ENCODE data around the gene CA11. TPM values are rescaled to one million over a fixed set of nuclear protein-coding genes. Genes with fewer than 3 reads are reported as not detected.
A peak's percentile ranks its signal among the peaks of the same experiment; 100 is the strongest.

Gene CA11
- total and polyA plus RNA-seq, 9 of the 15 experiments (the other 6 are each of a cell fraction or from before 2014, with no cell fraction given) = 2.9 to 19.9 (median 8.3) TPM

- 0 out of 2 replicates have a peak, but pooled peaks have one; percentile 18 for TF ChIP-seq JUN (IDR thresholded peaks at IDR 0.05; ENCODE audit: borderline replicate concordance, low read depth, low read length)
- no peak for TF ChIP-seq JUN (CRISPR knock-in tag; IDR thresholded peaks at IDR 0.05; ENCODE audit: borderline replicate concordance)
- 0 out of 4 replicates have a peak, but pooled peaks of 1 of the 2 experiments have one; percentile 54 for TF ChIP-seq TEAD1 (CRISPR knock-in tag; IDR thresholded peaks at IDR 0.05)
- peak in 1 of 3 experiments; percentile 29 for TF ChIP-seq YY1 (IDR thresholded peaks at IDR 0.05; ENCODE audit: borderline replicate concordance in 1 of 3, control insufficient read depth in 1 of 3, extremely low read depth in 1 of 3, insufficient read depth in 3 of 3, insufficient read length in 1 of 3, insufficient replicate concordance in 2 of 3, low read depth in 1 of 3, low read length in 2 of 3)
- no peak for TF ChIP-seq NR3C1 (CRISPR knock-in tag; IDR thresholded peaks at IDR 0.05)
- 0 out of 2 replicates have a peak, but pooled peaks have one; percentile 10 for TF ChIP-seq ARID3A (IDR thresholded peaks at IDR 0.05; ENCODE audit: borderline replicate concordance, low read depth, low read length)
- peak; percentile 100 for TF ChIP-seq ZNF143 (CRISPR knock-in tag; IDR thresholded peaks at IDR 0.05)
- TF ChIP-seq MAFF (IDR thresholded peaks at IDR 0.05; ENCODE audit: low read length) = peak; percentile 11; the same call in 1 of the 2 replicates
- no peak for TF ChIP-seq CEBPB (tag; IDR thresholded peaks at IDR 0.05)
- TF ChIP-seq ATF7 (IDR thresholded peaks at IDR 0.05) = 0 out of 2 replicates have a peak, but pooled peaks have one; percentile 5
- peak; percentile 41; the same call in 1 of the 2 replicates for TF ChIP-seq GABPA (tag; conservative IDR thresholded peaks at IDR 0.05; ENCODE audit: low read depth)
- no peak for TF ChIP-seq SRSF1 (IDR thresholded peaks at IDR 0.05; ENCODE audit: low read depth, low read length)
- peak; percentile 82 for TF ChIP-seq MBD2 (IDR thresholded peaks at IDR 0.05; ENCODE audit: borderline replicate concordance, low read depth)
- peak; percentile 11; the same call in 1 of the 2 replicates for TF ChIP-seq ARID1B (IDR thresholded peaks at IDR 0.05)
- no peak for TF ChIP-seq HLTF (IDR thresholded peaks at IDR 0.05)
- TF ChIP-seq SIX5 (IDR thresholded peaks at IDR 0.05; ENCODE audit: borderline replicate concordance in 1 of 2, insufficient read depth in 1 of 2, low read depth in 1 of 2, low read length in 2 of 2) = peak; percentile 97 to 99
- TF ChIP-seq RBM15 (IDR thresholded peaks at IDR 0.05; ENCODE audit: insufficient read depth, low read length) = no peak
- no peak for TF ChIP-seq NR2C2 (CRISPR knock-in tag; IDR thresholded peaks at IDR 0.05)
- peak; percentile 53 for TF ChIP-seq NR2C2 (tag; IDR thresholded peaks at IDR 0.05)
- peak; percentile 26; the same call in 1 of the 2 replicates for TF ChIP-seq ARID4B (CRISPR knock-in tag; IDR thresholded peaks at IDR 0.05)
These were observed 958 bp downstream of the CA11 start (continued) for GRCh38 chr19:48644839-48645619.

All from K562 (cell line).